ENCODE data around the gene AIFM1.
A peak's percentile ranks its signal among the peaks of the same experiment; 100 is the strongest.

The AIFM1 gene

GRCh38 chrX:130167040-130167439, 1.4 kb upstream of the AIFM1 start:
- Histone ChIP-seq H3K36me3 (ENCODE audit: control insufficient read depth, insufficient read depth, low read length) (peaks cover 3% of the 10 kb centered on the region), H3K27me3 (ENCODE audit: control insufficient read depth, insufficient read depth, low read length) (peaks cover 18% of the 10 kb centered on the region), H3K4me3 (ENCODE audit: low read depth, low read length) (peak overlapping the region; percentile 99), H3K4me1 (ENCODE audit: control insufficient read depth, insufficient read depth, low read length) (peaks cover 7% of the 10 kb centered on the region), H3K9me3 (ENCODE audit: control insufficient read depth, insufficient read depth, low read length) (no peaks in the 10 kb centered on the region), H3K9ac (ENCODE audit: low read depth, low read length) (no peak overlapping the region)

GRCh38 chrX:130166503-130166777, 799 bp upstream of the AIFM1 start:
- H3K9ac ChIP-seq (ENCODE audit: low read depth, low read length), result peak overlapping the region; percentile 47
- H3K4me1 ChIP-seq (ENCODE audit: control insufficient read depth, insufficient read depth, low read length), result peaks cover 7% of the 10 kb centered on the region
- H3K4me3 ChIP-seq (ENCODE audit: low read depth, low read length), result peak overlapping the region; percentile 99
- H3K9me3 ChIP-seq (ENCODE audit: control insufficient read depth, insufficient read depth, low read length), result no peaks in the 10 kb centered on the region
- H3K27me3 ChIP-seq (ENCODE audit: control insufficient read depth, insufficient read depth, low read length), result peaks cover 13% of the 10 kb centered on the region
- peaks cover 3% of the 10 kb centered on the region for H3K36me3 ChIP-seq (ENCODE audit: control insufficient read depth, insufficient read depth, low read length)

GRCh38 chrX:130165181-130165702, 399 bp downstream of the AIFM1 start:
- Histone ChIP-seq H3K9ac (ENCODE audit: low read depth, low read length) (peak overlapping the region; percentile 92), H3K36me3 (ENCODE audit: control insufficient read depth, insufficient read depth, low read length) (peaks cover 3% of the 10 kb centered on the region), H3K27me3 (ENCODE audit: control insufficient read depth, insufficient read depth, low read length) (peaks cover 6% of the 10 kb centered on the region), H3K9me3 (ENCODE audit: control insufficient read depth, insufficient read depth, low read length) (no peaks in the 10 kb centered on the region), H3K4me1 (ENCODE audit: control insufficient read depth, insufficient read depth, low read length) (peaks cover 3% of the 10 kb centered on the region), H3K4me3 (ENCODE audit: low read depth, low read length) (peak overlapping the region; percentile 99)

DNA sequence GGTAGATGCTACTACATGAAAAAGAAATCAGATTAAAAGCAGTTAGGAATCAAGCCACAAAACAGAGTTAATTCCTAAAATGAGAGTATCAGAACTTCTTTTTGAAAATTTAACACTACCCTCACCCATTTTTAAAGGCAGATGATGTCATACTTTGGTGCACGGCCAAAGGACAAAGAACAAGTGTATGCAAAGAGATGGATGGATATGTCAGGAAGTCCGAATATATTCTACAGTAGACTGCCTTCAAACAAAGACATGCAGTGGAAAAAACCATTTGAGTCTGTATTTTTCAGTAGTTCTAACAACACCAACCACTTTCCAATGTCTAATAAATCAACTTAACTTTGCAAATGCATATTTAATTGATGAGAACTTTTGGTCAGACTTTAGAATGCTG, 2.2 kb downstream of the AIFM1 start:
- Histone ChIP-seq H3K9ac (ENCODE audit: low read depth, low read length) (no peak overlapping the region), H3K9me3 (ENCODE audit: control insufficient read depth, insufficient read depth, low read length) (no peaks in the 10 kb centered on the region), H3K36me3 (ENCODE audit: control insufficient read depth, insufficient read depth, low read length) (peaks cover 3% of the 10 kb centered on the region), H3K4me3 (ENCODE audit: low read depth, low read length) (no peak overlapping the region), H3K4me1 (ENCODE audit: control insufficient read depth, insufficient read depth, low read length) (no peaks in the 10 kb centered on the region), H3K27me3 (ENCODE audit: control insufficient read depth, insufficient read depth, low read length) (no peaks in the 10 kb centered on the region)

GRCh38 chrX:130162094-130162735, 3.4 kb downstream of the AIFM1 start:
- Histone ChIP-seq H3K4me1 (ENCODE audit: control insufficient read depth, insufficient read depth, low read length) (no peaks in the 10 kb centered on the region), H3K4me3 (ENCODE audit: low read depth, low read length) (no peak overlapping the region), H3K36me3 (ENCODE audit: control insufficient read depth, insufficient read depth, low read length) (peaks cover 3% of the 10 kb centered on the region), H3K27me3 (ENCODE audit: control insufficient read depth, insufficient read depth, low read length) (no peaks in the 10 kb centered on the region), H3K9me3 (ENCODE audit: control insufficient read depth, insufficient read depth, low read length) (no peaks in the 10 kb centered on the region), H3K9ac (ENCODE audit: low read depth, low read length) (no peak overlapping the region)

DNA sequence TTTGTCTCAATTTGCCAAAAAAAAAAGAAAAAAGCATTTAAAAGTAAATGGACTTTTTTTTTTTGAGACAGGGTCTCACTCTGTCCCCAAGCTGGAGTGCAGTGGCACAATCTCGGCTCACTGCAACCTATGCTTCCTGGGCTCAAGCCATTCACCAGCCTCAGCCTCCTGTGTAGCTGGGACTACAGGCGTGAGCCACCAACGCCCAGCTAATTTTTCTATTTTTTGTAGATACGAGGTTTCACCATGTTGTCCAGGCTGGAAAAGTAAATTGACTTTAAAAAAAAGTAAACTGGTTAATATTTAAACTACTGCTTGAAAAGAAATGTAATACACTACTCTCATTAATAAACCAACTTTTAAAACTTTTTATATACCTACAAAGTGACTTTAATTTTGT, 5.9 kb downstream of the AIFM1 start:
- peaks cover 4% of the 10 kb centered on the region for H3K36me3 ChIP-seq (ENCODE audit: control insufficient read depth, insufficient read depth, low read length)
- no peaks in the 10 kb centered on the region for H3K4me1 ChIP-seq (ENCODE audit: control insufficient read depth, insufficient read depth, low read length)
- no peak overlapping the region for H3K4me3 ChIP-seq (ENCODE audit: low read depth, low read length)
- H3K9ac ChIP-seq (ENCODE audit: low read depth, low read length), result no peak overlapping the region
- no peaks in the 10 kb centered on the region for H3K9me3 ChIP-seq (ENCODE audit: control insufficient read depth, insufficient read depth, low read length)
- no peaks in the 10 kb centered on the region for H3K27me3 ChIP-seq (ENCODE audit: control insufficient read depth, insufficient read depth, low read length)

- peaks cover 4% of the 10 kb centered on the region for H3K36me3 ChIP-seq (ENCODE audit: control insufficient read depth, insufficient read depth, low read length)
- H3K27me3 ChIP-seq (ENCODE audit: control insufficient read depth, insufficient read depth, low read length), result no peaks in the 10 kb centered on the region
- no peak overlapping the region for H3K4me3 ChIP-seq (ENCODE audit: low read depth, low read length)
- H3K4me1 ChIP-seq (ENCODE audit: control insufficient read depth, insufficient read depth, low read length), result no peaks in the 10 kb centered on the region
- H3K9me3 ChIP-seq (ENCODE audit: control insufficient read depth, insufficient read depth, low read length), result no peaks in the 10 kb centered on the region
- H3K9ac ChIP-seq (ENCODE audit: low read depth, low read length), result no peak overlapping the region
Observed at GRCh38 chrX:130158311-130158710, 7.3 kb downstream of the AIFM1 start.

DNA sequence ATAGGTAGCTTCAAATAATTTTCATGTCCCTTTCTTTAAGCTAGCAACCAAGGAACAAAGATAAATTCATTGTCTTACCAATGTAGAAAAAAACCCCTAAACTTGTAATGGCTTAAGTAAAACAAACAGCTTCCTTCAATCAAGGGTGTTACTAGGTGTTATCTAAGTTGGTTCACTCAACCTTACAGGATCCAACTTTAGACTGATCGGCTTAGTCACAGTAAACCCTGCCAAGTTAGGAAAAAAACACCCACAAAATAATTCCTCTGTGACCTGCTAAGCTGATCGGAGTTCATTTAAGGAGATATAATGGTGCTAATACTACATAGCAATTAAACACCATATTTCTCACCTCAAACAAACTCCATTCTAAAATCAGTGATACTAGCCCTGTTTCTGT, 10.1 kb downstream of the AIFM1 start:
- Histone ChIP-seq H3K36me3 (ENCODE audit: control insufficient read depth, insufficient read depth, low read length) (peaks cover 4% of the 10 kb centered on the region), H3K9me3 (ENCODE audit: control insufficient read depth, insufficient read depth, low read length) (no peaks in the 10 kb centered on the region), H3K27me3 (ENCODE audit: control insufficient read depth, insufficient read depth, low read length) (no peaks in the 10 kb centered on the region), H3K9ac (ENCODE audit: low read depth, low read length) (no peak overlapping the region), H3K4me1 (ENCODE audit: control insufficient read depth, insufficient read depth, low read length) (no peaks in the 10 kb centered on the region), H3K4me3 (ENCODE audit: low read depth, low read length) (no peak overlapping the region)

DNA sequence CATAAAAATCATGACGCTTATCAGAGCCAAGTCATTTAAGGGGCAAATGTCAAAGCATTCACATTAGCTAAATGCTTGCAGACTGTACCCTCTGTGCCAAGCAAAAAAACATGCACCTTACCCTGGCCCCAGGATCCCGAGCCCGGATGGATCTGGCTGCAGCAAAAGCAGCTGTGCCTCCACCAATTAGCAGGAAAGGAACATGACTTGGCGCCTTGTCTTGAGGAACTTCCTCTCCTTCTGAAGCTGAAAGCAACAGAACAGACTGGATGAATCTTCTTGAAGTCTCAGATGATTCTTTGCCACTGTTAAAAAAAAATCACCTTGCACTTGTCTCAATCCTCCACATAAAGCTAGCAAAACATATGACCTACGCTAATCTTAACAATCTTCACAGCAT, 18.0 kb downstream of the AIFM1 start:
- Histone ChIP-seq H3K27me3 (ENCODE audit: control insufficient read depth, insufficient read depth, low read length) (no peaks in the 10 kb centered on the region), H3K9ac (ENCODE audit: low read depth, low read length) (no peak overlapping the region), H3K36me3 (ENCODE audit: control insufficient read depth, insufficient read depth, low read length) (peaks cover 17% of the 10 kb centered on the region), H3K9me3 (ENCODE audit: control insufficient read depth, insufficient read depth, low read length) (no peaks in the 10 kb centered on the region), H3K4me3 (ENCODE audit: low read depth, low read length) (no peak overlapping the region), H3K4me1 (ENCODE audit: control insufficient read depth, insufficient read depth, low read length) (no peaks in the 10 kb centered on the region)

DNA sequence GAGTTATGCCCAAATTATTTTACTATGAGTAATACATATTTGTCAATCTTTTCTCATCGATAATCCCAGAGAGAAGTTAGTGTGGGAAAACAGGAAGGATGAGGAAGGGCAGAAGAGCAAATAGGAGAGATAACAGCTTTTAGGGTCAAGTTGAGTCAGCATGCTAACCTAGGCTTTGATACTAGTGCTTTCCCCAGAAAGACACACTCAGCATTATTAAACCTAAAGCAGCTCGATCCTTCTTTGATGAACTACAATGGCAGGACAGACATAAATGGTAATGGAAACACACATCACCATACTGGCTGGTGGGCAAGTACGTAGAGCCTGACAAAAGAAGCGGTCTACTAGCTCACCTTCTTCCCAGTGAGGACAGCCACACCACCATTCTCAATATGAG, 20.5 kb downstream of the AIFM1 start:
- Histone ChIP-seq H3K9ac (ENCODE audit: low read depth, low read length) (no peak overlapping the region), H3K9me3 (ENCODE audit: control insufficient read depth, insufficient read depth, low read length) (no peaks in the 10 kb centered on the region), H3K4me3 (ENCODE audit: low read depth, low read length) (no peak overlapping the region), H3K4me1 (ENCODE audit: control insufficient read depth, insufficient read depth, low read length) (peaks cover 5% of the 10 kb centered on the region), H3K36me3 (ENCODE audit: control insufficient read depth, insufficient read depth, low read length) (peaks cover 25% of the 10 kb centered on the region), H3K27me3 (ENCODE audit: control insufficient read depth, insufficient read depth, low read length) (peaks cover 20% of the 10 kb centered on the region)

DNA sequence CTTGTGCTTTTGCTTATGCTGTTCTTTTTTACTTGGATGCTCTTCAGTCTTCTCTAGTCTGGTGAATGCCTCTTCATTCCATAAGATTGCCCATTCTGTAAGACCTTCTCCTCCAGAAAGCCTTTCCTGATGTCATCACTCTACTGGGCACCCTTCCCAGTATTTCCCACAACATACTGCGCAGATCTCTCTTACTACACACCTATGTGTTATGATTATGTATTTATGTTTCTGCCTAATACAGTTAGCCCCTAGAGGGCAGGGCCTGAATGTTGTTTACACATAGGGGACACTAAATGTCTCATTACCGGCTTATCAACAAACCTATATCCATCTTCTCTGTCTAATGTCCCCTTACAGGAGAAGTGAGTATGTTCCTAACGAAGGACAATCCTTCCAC, 21.1 kb downstream of the AIFM1 start:
- Histone ChIP-seq H3K9me3 (ENCODE audit: control insufficient read depth, insufficient read depth, low read length) (no peaks in the 10 kb centered on the region), H3K36me3 (ENCODE audit: control insufficient read depth, insufficient read depth, low read length) (peaks cover 25% of the 10 kb centered on the region), H3K4me3 (ENCODE audit: low read depth, low read length) (no peak overlapping the region), H3K9ac (ENCODE audit: low read depth, low read length) (no peak overlapping the region), H3K27me3 (ENCODE audit: control insufficient read depth, insufficient read depth, low read length) (peaks cover 20% of the 10 kb centered on the region), H3K4me1 (ENCODE audit: control insufficient read depth, insufficient read depth, low read length) (peaks cover 11% of the 10 kb centered on the region)

DNA sequence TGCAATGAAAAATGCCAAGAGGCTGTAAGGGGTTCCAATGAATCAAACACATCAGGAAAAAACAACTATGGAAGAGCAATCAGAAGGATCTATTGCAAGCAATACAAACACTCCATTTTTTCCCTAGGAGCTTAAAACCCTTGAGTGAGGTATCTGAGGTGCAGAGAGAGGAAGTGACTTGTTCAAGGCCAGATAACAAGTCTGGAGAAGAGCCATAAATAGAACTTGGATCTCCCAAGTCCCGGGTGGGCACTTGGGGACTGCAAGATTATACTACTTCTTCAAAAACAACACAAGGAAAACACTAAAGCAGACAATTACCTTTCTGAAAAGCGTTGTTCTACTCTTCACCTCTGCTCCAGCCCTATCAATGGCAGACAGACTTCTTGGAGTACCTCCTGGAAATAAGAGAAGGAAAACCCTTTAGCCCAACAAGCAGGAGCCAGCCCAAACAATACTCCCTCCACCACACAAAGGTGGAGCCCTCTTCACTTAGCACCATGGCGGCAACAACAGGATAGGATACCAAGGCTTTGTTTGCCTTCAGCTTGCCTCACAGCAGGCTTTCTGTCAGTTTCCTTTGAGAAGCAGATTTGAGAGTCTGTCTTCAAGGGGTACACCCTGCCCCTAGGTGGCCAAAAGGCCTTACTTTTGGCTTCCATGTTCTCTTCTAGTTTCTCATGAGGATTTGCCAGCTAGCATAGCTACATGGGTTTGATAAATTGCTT, 26.0 kb downstream of the AIFM1 start:
- Histone ChIP-seq H3K4me1 (ENCODE audit: control insufficient read depth, insufficient read depth, low read length) (peaks cover 14% of the 10 kb centered on the region), H3K36me3 (ENCODE audit: control insufficient read depth, insufficient read depth, low read length) (peaks cover 32% of the 10 kb centered on the region), H3K27me3 (ENCODE audit: control insufficient read depth, insufficient read depth, low read length) (peaks cover 20% of the 10 kb centered on the region), H3K4me3 (ENCODE audit: low read depth, low read length) (no peak overlapping the region), H3K9ac (ENCODE audit: low read depth, low read length) (no peak overlapping the region), H3K9me3 (ENCODE audit: control insufficient read depth, insufficient read depth, low read length) (no peaks in the 10 kb centered on the region)

Measured in iPS-15b (cell line).